Iris pigment epithelial cell (primary cell): Measurements from ENCODE around the gene GASK1B.

Experiments used
- DNase-seq: peaks from one replicate; pipeline ENCODE4 v3.0.0-alpha.2; 2011; ENCODE audit warnings: low read depth

GASK1B gene

GRCh38 chr4:158182736-158183135 lies 9.9 kb upstream of the GASK1B start:
- no peak for DNase-seq

DNA sequence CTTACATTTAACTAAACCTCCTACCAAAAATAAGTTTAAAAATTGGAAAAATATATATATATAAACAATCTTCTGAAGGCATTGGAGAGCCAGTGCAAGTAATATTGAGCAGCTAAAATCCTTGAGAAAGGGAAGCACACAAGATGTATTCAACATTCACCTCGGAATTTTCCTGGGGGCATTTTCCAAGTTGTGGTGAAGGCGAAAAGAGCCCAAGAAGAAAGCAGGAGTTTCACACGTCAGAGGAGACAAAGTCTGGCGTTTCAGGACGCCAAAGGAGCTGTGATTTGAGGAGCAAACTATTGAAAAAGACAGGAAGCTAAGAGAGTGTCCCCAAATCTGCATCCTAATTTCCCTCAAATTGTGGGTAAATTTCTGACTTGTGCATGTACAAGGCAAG lies 9.1 kb upstream of the GASK1B start:
- DNase-seq, result no peak

GRCh38 chr4:158179465-158179864 lies 6.6 kb upstream of the GASK1B start:
- DNase-seq, result no peak

DNA sequence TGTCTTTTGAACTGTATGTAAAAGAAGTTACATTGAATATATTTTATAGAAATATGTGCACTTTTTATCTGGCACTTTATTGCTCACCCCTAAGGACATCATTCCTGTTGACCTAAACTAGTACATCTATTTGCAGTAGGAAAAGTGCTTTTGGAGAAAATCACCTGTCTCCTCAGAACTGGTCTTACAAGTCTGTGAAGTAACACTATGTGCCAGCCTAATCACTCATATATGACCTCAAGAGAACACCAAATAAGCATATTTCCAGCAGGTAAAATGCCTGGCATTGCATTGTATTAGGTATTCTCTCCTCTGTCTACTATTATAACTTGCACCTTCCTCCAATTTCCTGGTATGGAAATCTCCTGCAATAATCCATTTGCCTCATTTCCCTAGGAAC lies 4.0 kb upstream of the GASK1B start:
- DNase-seq, result no peak

- DNase-seq, result no peak
Observed at GRCh38 chr4:158176108-158176507, 3.3 kb upstream of the GASK1B start.

GRCh38 chr4:158170691-158171561 lies 1.9 kb downstream of the GASK1B start:
- no peak for DNase-seq

DNA sequence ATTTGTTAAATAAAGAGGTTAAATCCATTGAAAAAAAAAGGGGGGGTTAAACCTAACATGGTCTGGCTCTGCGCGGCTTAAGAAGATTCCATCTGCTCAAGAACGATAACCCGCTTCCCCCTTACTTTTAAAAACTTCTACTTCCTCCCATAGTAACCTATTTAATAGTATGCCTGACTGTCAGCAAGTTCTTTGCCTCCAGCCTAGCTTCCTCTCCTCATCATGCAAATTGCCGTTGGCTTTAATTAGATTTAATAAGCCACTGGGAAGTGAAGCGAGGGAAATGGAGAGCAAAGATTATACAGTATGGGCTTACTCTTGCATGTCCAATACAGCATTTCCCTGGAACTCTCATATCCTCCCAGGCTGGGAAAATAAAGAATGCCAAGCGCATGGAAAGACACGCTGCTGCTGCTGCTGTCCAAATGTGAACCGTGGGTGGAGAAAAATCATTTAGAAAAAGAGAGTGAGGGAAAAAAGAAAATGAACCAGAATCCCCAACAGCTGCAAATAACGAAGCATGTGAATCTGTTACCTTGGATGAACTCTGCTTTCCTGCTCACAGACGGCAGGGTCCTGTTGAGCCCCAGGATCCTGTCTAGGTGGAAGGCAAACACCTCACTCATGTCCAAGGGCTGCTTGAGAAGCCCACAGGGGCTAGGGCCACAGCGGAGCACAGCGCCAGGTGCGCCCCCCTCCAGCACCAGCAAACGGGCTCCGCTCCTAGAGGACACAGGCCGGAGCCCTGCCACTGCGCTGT lies 2.7 kb downstream of the GASK1B start:
- DNase-seq, result no peak

DNA sequence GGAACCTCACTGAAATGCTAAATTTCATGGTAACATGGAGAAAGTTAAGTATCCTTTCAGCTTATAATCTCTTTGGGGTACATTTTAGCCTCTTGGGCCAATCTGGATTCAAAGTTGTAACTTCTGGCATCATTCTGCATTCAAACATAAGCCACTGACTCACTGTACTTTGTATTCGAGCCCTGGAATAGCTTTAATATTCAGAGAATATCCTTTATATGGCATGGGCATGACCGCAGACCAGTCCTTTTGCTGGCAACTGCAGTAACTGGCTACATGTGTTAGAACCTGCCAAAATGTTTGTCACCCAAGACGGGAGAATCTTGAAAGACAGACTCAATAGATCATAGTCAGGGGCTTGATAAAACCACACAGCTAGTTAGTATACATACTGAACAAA lies 3.3 kb downstream of the GASK1B start:
- no peak for DNase-seq

GRCh38 chr4:158168606-158169005 lies 4.2 kb downstream of the GASK1B start:
- DNase-seq, result no peak

GRCh38 chr4:158166701-158167100 lies 6.1 kb downstream of the GASK1B start:
- DNase-seq, result no peak

GRCh38 chr4:158164768-158165213 lies 8.0 kb downstream of the GASK1B start:
- no peak for DNase-seq

GRCh38 chr4:158163941-158164767 lies 8.7 kb downstream of the GASK1B start:
- no peak for DNase-seq

- DNase-seq, result no peak
Observed at GRCh38 chr4:158162631-158163030, 10.2 kb downstream of the GASK1B start.

GRCh38 chr4:158161551-158162354 lies 11.1 kb downstream of the GASK1B start:
- DNase-seq, result peak; percentile 87

GRCh38 chr4:158159718-158160094 lies 13.1 kb downstream of the GASK1B start:
- DNase-seq, result no peak

DNA sequence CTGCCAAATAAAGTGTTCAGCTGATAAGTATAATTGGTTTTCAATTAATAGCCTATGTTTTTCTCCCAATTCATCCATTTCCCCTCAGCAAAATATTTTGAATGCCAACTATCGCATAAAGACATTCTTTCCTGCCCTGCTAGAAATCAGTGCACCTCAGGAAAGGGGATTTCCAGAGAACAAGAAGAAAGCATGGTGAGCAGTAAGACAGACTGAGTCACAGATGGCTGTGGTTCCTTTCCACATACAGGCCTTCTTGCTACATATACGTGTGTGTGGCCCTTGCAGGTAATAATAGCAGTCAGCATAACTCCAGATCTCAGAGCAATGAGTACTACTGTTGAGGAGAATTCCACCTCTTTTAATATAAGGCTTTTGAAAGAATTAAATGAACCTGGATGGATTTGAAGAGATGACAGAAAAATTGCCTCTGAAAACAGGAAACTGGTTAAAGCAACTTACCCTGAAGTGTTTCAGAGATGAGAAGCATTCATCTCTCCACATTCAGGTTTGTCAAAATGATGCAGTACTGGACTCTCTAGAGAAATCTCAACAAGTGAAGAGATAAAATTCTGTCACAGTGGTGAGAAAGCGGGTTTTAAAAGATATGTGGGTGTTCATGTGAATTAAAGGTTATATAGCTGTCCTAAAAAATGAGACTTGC lies 13.6 kb downstream of the GASK1B start:
- peak; percentile 89 for DNase-seq

- DNase-seq, result no peak
Observed at GRCh38 chr4:158157412-158157811, 15.4 kb downstream of the GASK1B start.

DNA sequence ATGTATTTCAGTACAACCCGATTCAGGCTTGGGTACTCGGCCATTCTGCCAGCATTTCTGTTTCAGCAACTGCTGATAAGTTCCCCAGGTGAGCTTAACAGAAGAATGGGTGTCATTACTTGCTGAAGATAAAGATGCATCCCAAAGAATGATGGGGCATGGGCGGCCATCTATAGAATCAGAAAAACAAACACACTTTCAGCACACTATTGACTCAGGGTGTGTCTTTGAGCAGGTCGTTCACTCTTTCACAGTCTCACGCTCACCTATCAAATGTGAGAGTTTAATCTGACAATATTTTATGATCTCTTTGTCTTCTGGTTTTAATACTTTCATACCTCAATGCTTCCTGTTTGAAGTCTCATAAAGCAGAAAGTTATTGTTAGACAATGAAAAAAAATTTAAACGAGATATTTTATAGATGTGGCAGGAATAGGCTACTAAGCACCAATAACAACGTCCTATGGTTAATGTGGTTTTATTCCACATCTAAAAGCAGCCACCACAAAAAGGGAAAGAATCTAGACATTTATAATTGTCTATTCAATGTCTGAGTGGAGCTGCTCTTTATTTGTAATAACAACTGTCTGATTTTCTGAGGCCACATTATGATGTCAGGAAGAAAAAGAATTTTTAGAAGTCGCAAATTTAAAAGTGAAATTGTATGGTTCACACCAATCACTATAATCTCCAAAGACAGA lies 17.0 kb downstream of the GASK1B start:
- DNase-seq, result no peak

DNA sequence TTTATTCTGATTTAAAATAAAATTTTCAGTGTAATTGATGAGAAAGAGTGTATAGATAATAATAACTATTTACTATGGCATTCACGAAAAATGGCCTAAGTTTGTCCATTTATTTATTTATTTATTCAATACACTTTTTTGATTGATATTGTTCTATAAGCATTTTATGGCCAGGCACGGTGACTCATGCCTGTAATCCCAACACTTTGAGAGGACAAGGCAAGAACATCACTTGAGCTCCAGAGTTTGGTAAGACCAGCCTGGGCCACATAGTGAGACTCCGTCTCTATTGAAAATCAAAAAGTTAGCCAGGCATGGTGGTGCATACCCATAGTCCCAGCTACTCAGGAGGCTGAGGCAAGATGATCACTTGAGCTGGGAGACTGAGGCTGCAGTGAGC lies 25.7 kb downstream of the GASK1B start:
- DNase-seq, result no peak

- DNase-seq, result no peak
Observed at GRCh38 chr4:158146736-158147135, 26.1 kb downstream of the GASK1B start.
